Suprapubic skin (tissue), 3 donors: ENCODE results near the gene PLIN4.

Experiments used
- CTCF ChIP-seq, 2 donors: fragments of 200-600 bp in 1 of 2; fragments of 450-650 bp in 1 of 2; sonication (generic) in 1 of 2; IDR thresholded peaks; one replicate each; pipeline ENCODE4 v1.5.1; 2016 to 2019; ENCODE audit warnings: antibody characterized with exemption in 2 of 2, mild to moderate bottlenecking in 1 of 2, moderate library complexity in 1 of 2
- EP300 ChIP-seq: sonication (generic); formaldehyde crosslinking; IDR thresholded peaks from one replicate; pipeline ENCODE4 v1.6.1; 2017; ENCODE audit warnings: antibody characterized with exemption

DNA sequence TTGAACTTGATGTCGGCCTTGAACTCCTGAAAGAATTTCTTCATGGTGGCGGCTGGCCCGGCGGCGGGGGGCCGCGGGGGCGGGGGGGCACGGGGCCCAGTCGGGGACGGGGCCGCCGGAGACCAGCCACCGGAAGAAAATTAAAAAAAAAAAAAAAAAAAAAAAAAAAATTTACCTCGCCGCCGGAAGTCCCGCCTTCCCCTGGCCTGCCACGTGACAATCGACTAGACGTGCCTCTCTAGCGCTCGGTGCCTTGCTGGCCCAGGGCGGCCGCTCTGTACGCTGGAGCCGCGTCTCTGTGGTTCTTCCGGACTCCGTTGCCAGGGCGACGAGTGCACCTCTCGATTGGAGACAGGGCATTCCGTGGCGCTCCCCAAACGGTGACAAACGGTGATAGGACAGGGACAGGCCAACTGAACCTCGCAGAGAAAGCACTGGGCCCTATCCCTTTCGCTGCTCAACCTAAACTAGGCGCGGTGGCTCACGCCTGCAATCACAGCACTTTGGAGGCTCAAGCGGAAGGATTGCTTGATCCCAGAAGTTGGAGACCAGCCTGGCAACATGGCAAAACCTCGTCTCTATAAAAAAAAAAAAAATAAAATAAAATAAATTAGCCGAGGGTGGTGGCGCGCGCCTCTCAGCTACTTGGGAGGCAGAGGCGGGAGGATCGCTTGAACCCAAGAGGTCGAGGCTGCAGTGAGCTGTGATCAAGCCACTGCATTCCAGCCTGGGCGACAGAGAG is 60.5 kb downstream of the PLIN4 start, which contains the start of gene UBXN6:
- no peak for TF ChIP-seq CTCF (IDR thresholded peaks at IDR 0.05)
- TF ChIP-seq EP300 = no peak
